Measurements from ENCODE around the gene NFIB.

NFIB gene

GRCh38 chr9:14313951-14314423 lies at the start of gene NFIB:
TSS of gene NFIB (minus strand) at chr9:14314141. CDS start at chr9:14313511, 630 bp downstream.
- peak; percentile 94 for DNase-seq

DNA sequence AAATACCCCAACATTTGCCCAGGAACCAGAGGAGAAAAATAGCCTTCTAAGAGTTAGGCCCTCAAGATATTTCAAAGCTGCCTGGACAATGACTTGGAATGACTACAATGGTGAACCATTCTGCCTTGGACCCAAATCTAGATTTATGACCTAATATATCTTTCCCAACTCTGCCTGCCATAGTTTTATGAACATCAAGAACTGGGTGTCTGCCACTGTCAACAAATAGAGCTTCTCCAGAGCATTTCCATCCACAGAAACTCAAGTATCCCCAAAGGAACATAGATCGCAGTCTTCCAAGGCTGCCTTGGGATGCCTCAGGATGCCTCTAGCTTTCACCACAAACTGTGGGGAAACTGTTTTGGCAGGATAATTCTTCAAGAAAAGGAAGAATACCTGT lies 48.2 kb upstream of the NFIB start:
- no peak for DNase-seq

- DNase-seq = no peak
Observed at GRCh38 chr9:14361074-14361473, 47.1 kb upstream of the NFIB start.

DNA sequence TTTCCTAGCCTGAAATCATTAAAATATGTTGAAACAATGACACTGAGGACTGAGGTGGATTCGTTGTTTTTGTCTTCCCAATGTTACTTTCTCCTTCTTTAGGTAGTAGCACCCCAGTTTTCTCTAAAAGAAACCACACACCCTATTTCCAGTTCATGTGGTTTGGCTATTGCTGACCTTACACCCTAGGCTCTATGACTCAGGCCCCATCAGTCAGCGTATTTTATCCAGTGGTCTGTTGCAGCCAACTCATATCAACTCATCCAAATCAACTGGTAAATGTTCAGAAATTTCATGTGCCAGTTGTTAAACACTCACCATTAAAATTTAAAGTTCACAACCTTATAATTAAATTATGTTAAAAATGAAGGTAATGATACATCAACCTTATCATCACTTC lies 44.6 kb upstream of the NFIB start:
- DNase-seq = no peak

DNA sequence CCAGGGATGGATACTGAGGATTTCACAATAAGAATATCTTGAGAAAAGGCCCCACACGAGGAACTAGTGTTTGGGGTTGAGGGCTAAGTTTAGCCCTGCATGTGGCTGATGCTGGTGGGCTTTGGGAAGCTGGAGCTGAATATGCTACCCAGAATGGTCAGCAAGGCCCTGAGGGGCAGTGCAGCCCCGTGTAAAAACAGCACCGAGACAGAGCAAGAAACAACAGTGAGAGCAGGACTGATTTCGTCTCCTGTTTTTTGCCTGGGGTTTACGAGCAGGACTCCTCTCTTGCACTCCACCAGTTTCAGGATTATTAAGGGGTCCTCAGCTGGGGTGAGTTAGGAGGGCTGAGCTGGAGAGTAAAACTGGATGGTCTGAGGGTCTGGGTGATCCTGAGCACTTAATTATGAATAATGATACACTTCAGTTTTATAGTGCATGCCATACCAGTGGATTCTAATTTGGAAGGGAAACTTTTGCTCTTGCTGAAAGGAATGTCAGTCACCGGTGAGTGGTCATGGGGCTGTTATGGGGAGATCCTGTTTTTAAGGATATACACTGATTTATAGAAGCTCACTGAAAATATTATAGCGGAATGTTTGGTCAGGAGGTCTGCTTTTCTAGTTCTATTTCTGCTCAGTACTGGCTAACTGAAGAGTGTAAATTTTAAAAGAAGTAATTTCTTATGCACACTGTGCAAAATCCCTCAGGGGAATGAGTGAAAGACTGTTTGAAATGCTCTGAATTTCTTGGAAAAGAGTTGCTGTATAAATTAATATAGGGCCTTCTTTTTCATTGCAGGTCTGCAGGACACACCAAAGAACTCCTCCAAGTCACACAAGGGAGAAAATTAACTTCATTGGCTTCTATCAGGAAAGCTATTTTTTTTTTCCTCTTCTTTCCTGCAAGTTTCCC lies 42.7 kb upstream of the NFIB start:
- DNase-seq = no peak

GRCh38 chr9:14354201-14354600 lies 40.3 kb upstream of the NFIB start:
- DNase-seq = no peak

GRCh38 chr9:14353222-14354056 lies 39.5 kb upstream of the NFIB start:
- DNase-seq = peak; percentile 96

- DNase-seq = peak; percentile 61
Observed at GRCh38 chr9:14352503-14352902, 38.6 kb upstream of the NFIB start.

GRCh38 chr9:14351221-14351836 lies 37.4 kb upstream of the NFIB start:
- DNase-seq = no peak

GRCh38 chr9:14350754-14351153 lies 36.8 kb upstream of the NFIB start:
- DNase-seq = no peak

- DNase-seq = no peak
Observed at GRCh38 chr9:14350349-14350728, 36.4 kb upstream of the NFIB start.

- DNase-seq = no peak
Observed at GRCh38 chr9:14349447-14350348, 35.8 kb upstream of the NFIB start.

GRCh38 chr9:14349146-14349446 lies 35.2 kb upstream of the NFIB start:
- no peak for DNase-seq

DNA sequence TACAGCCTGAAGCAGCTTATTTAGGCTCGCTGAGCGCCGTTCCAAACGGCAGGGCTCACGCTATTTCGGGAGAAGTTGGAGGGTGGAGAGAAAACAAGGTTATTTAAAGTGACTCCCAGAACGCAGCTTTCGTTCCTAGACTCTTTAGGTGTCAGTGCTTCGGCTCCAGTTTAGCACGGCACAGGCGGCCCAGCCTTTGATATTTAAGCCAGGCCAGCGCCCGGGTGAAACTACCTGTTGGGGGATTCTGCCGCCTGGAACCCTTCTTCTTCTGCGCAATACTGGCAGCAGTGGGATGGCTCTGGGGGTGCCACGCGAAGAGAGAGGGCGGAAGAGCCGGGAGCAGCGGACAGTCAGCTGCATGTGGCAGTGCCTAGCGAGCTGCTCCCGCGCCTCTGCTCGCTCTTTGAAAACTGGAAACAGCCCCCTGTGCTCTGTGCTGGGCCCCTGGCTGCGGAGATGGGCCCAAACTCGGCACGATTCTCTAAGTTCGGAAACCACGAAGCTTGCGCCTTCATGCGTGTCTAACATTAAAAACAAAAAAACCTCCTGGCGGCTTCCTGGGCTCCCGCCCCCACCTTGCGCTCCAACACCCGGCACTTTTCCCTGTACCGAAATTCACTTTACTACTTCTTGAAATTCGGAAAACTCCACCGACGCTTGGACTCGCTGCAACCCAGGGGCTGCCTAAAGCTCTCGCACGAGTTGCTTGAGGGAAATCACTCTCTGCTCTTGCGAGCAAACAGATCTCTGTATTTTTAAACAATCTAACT lies 34.6 kb upstream of the NFIB start:
- no peak for DNase-seq

DNA sequence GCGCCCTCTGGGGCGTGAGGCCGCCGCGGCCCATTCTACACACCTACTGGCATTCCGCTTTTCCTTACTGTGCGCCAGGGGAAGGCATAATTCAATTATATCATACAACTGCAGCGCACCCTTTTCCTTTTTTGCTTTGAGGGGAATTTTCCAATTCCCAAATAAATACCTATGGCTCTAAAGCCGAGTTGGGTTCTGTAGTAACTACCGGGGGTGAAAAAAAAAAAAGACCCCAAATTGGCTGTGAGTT lies 34.1 kb upstream of the NFIB start:
- DNase-seq = no peak

GRCh38 chr9:14347406-14348122 lies 33.6 kb upstream of the NFIB start:
- no peak for DNase-seq

- no peak for DNase-seq
Observed at GRCh38 chr9:14346811-14347405, 33.0 kb upstream of the NFIB start.

- no peak for DNase-seq
Observed at GRCh38 chr9:14346231-14346791, 32.4 kb upstream of the NFIB start.

GRCh38 chr9:14345354-14346230 lies 31.7 kb upstream of the NFIB start:
- no peak for DNase-seq

All from NCI-H69 (cell line).